ENCODE data around the gene AGAP1. TPM values are rescaled to one million over a fixed set of nuclear protein-coding genes. Genes with fewer than 3 reads are reported as not detected.
"Not testable (repeated sequence)": the region's sequence is repeated elsewhere in the genome, so short reads cannot be mapped to it uniquely, and the experiment has no call there.

The AGAP1 gene
- total and polyA plus RNA-seq, 2 donors = 1.7 to 3.0 TPM

DNA sequence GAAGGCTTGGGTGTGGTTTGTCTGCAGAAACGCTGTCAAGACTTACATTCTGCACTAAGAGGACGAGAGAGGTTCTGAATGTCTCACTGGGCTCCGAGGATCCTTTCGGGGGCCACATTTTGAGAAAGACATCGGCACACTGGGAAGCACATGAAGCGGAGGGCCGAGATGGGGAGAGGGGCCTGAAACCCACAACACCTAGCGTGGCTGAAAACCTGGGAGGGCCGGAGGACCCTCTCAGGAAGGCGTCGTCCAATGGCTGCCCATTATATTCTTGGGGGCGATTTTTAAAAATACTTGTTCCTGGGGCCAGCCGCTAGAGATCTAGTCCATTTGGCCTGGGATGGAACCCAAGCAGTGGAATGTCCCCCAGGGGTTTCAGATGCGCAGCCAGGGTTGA is 444.8 kb downstream of the AGAP1 start:
- WGBS = 91% methylated on average over 14 of the region's 14 CpGs
- Histone ChIP-seq H3K9me3 (ENCODE audit: control insufficient read depth in 2 of 2, insufficient read depth in 1 of 2, low read length in 1 of 2) (no peaks in the 10 kb centered on the region), H3K4me1 (ENCODE audit: control insufficient read depth in 2 of 2, insufficient read depth in 2 of 2, low read length in 2 of 2) (no peaks in the 10 kb centered on the region), H3K27ac (ENCODE audit: low read depth in 1 of 2, low read length in 1 of 2) (no peak overlapping the region), H3K4me3 (ENCODE audit: low read length in 2 of 2) (no peak overlapping the region), H3K27me3 (ENCODE audit: control insufficient read depth in 2 of 2, insufficient read depth in 1 of 2, low read length in 1 of 2) (no peaks in the 10 kb centered on the region), H3K36me3 (ENCODE audit: control insufficient read depth in 2 of 2, insufficient read depth in 2 of 2, low read length in 1 of 2) (no peaks in the 10 kb centered on the region)
- DNase-seq (ENCODE audit: low read depth in 6 of 9, low spot score in 9 of 9) = no peak

DNA sequence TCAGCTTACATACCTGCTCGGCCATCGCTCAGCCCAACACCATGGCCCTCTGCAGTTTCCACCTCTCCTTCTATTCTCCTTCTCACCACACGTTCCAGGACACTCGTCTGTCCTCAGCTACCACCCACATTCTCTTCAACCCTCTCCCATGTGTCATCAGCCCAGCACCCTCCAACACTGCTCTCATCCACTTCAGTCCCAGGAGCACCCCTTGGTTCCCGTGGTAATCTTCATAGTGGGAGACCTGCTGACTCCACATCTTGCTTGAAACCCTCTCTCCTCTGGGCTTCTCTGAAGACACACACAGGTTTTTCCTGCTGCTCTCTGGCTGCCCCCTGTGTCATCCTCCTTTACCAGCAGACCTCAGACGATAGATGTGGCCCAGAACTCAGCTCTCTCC is 445.6 kb downstream of the AGAP1 start:
- DNase-seq (ENCODE audit: low read depth in 6 of 9, low spot score in 9 of 9) = no peak
- H3K4me1 ChIP-seq (ENCODE audit: control insufficient read depth in 2 of 2, insufficient read depth in 2 of 2, low read length in 2 of 2) = no peaks in the 10 kb centered on the region
- 94% methylated on average over 6 of the region's 6 CpGs for WGBS
- no peaks in the 10 kb centered on the region for H3K9me3 ChIP-seq (ENCODE audit: control insufficient read depth in 2 of 2, insufficient read depth in 1 of 2, low read length in 1 of 2)
- H3K27ac ChIP-seq (ENCODE audit: low read depth in 1 of 2, low read length in 1 of 2) = no peak overlapping the region
- H3K36me3 ChIP-seq (ENCODE audit: control insufficient read depth in 2 of 2, insufficient read depth in 2 of 2, low read length in 1 of 2) = no peaks in the 10 kb centered on the region
- H3K27me3 ChIP-seq (ENCODE audit: control insufficient read depth in 2 of 2, insufficient read depth in 1 of 2, low read length in 1 of 2) = no peaks in the 10 kb centered on the region
- no peak overlapping the region for H3K4me3 ChIP-seq (ENCODE audit: low read length in 2 of 2)

GRCh38 chr2:235940330-235940729 is 446.5 kb downstream of the AGAP1 start:
- Histone ChIP-seq H3K4me3 (ENCODE audit: low read length in 2 of 2) (no peak overlapping the region), H3K27me3 (ENCODE audit: control insufficient read depth in 2 of 2, insufficient read depth in 1 of 2, low read length in 1 of 2) (no peaks in the 10 kb centered on the region), H3K36me3 (ENCODE audit: control insufficient read depth in 2 of 2, insufficient read depth in 2 of 2, low read length in 1 of 2) (no peaks in the 10 kb centered on the region), H3K9me3 (ENCODE audit: control insufficient read depth in 2 of 2, insufficient read depth in 1 of 2, low read length in 1 of 2) (no peaks in the 10 kb centered on the region), H3K27ac (ENCODE audit: low read depth in 1 of 2, low read length in 1 of 2) (no peak overlapping the region), H3K4me1 (ENCODE audit: control insufficient read depth in 2 of 2, insufficient read depth in 2 of 2, low read length in 2 of 2) (no peaks in the 10 kb centered on the region)
- 93% methylated on average over 8 of the region's 8 CpGs for WGBS
- DNase-seq (ENCODE audit: low read depth in 6 of 9, low spot score in 9 of 9) = no peak

GRCh38 chr2:235944591-235944990 is 450.7 kb downstream of the AGAP1 start:
- Histone ChIP-seq H3K9me3 (ENCODE audit: control insufficient read depth in 2 of 2, insufficient read depth in 1 of 2, low read length in 1 of 2) (no peaks in the 10 kb centered on the region), H3K4me1 (ENCODE audit: control insufficient read depth in 2 of 2, insufficient read depth in 2 of 2, low read length in 2 of 2) (no peaks in the 10 kb centered on the region), H3K4me3 (ENCODE audit: low read length in 2 of 2) (no peak overlapping the region), H3K27me3 (ENCODE audit: control insufficient read depth in 2 of 2, insufficient read depth in 1 of 2, low read length in 1 of 2) (peaks cover 0 to 2% of the 10 kb centered on the region in 2 donors), H3K27ac (ENCODE audit: low read depth in 1 of 2, low read length in 1 of 2) (no peak overlapping the region), H3K36me3 (ENCODE audit: control insufficient read depth in 2 of 2, insufficient read depth in 2 of 2, low read length in 1 of 2) (no peaks in the 10 kb centered on the region)
- 94% methylated on average over 10 of the region's 10 CpGs for WGBS
- no peak for DNase-seq (ENCODE audit: low read depth in 6 of 9, low spot score in 9 of 9)

DNA sequence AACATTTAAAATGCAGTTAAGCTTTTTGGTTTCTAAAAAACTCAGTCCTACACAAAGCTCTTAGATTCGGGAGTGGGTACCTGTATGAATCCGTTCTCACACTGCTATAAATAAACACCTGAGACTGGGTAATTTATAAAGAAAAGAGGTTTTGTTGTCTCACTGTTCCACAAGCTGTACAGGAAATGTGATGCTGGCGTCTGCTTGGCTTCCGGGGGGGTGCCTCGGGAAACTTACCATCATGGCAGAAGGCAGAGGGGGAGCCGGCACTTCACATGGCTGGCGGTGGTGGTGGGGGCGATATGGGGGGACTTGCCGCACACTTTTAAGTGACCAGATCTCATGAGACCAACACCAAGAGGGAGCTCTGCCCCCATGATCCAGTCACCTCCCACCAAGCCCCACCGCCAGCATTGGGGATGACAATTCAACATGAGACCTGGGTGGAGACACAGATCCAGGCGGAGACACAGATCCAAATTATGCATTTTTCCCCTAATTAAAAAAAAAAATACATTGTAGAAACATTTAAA is 451.8 kb downstream of the AGAP1 start:
- peak in 1 of 9 donors; percentile 27 for DNase-seq (ENCODE audit: low read depth in 6 of 9, low spot score in 9 of 9)

GRCh38 chr2:235946590-235946989 is 452.7 kb downstream of the AGAP1 start:
- Histone ChIP-seq H3K27ac (ENCODE audit: low read depth in 1 of 2, low read length in 1 of 2) (no peak overlapping the region), H3K27me3 (ENCODE audit: control insufficient read depth in 2 of 2, insufficient read depth in 1 of 2, low read length in 1 of 2) (peaks cover 0 to 10% of the 10 kb centered on the region in 2 donors), H3K9me3 (ENCODE audit: control insufficient read depth in 2 of 2, insufficient read depth in 1 of 2, low read length in 1 of 2) (no peaks in the 10 kb centered on the region), H3K36me3 (ENCODE audit: control insufficient read depth in 2 of 2, insufficient read depth in 2 of 2, low read length in 1 of 2) (no peaks in the 10 kb centered on the region), H3K4me3 (ENCODE audit: low read length in 2 of 2) (no peak overlapping the region), H3K4me1 (ENCODE audit: control insufficient read depth in 2 of 2, insufficient read depth in 2 of 2, low read length in 2 of 2) (peaks cover 3 to 5% of the 10 kb centered on the region in 2 donors)
- no peak for DNase-seq (ENCODE audit: low read depth in 6 of 9, low spot score in 9 of 9)
- WGBS = 96% methylated on average over 6 of the region's 6 CpGs

More for the DNA sequence above, 451.8 kb downstream of the AGAP1 start:
- Histone ChIP-seq H3K9me3 (ENCODE audit: control insufficient read depth in 2 of 2, insufficient read depth in 1 of 2, low read length in 1 of 2) (no peaks in the 10 kb centered on the region), H3K4me3 (ENCODE audit: low read length in 2 of 2) (no peak overlapping the region), H3K27me3 (ENCODE audit: control insufficient read depth in 2 of 2, insufficient read depth in 1 of 2, low read length in 1 of 2) (peaks cover 0 to 10% of the 10 kb centered on the region in 2 donors), H3K36me3 (ENCODE audit: control insufficient read depth in 2 of 2, insufficient read depth in 2 of 2, low read length in 1 of 2) (no peaks in the 10 kb centered on the region), H3K27ac (ENCODE audit: low read depth in 1 of 2, low read length in 1 of 2) (no peak overlapping the region), H3K4me1 (ENCODE audit: control insufficient read depth in 2 of 2, insufficient read depth in 2 of 2, low read length in 2 of 2) (no peaks in the 10 kb centered on the region)
- 73% methylated on average over 11 of the region's 11 CpGs for WGBS

GRCh38 chr2:235947055-235947454 is 453.2 kb downstream of the AGAP1 start:
- not testable (repeated sequence) for H3K9me3 ChIP-seq (ENCODE audit: control insufficient read depth in 2 of 2, insufficient read depth in 1 of 2, low read length in 1 of 2); H3K27me3 ChIP-seq (ENCODE audit: control insufficient read depth in 2 of 2, insufficient read depth in 1 of 2, low read length in 1 of 2); H3K36me3 ChIP-seq (ENCODE audit: control insufficient read depth in 2 of 2, insufficient read depth in 2 of 2, low read length in 1 of 2); H3K27ac ChIP-seq (ENCODE audit: low read depth in 1 of 2, low read length in 1 of 2); H3K4me1 ChIP-seq (ENCODE audit: control insufficient read depth in 2 of 2, insufficient read depth in 2 of 2, low read length in 2 of 2); DNase-seq (ENCODE audit: low read depth in 6 of 9, low spot score in 9 of 9); H3K4me3 ChIP-seq (ENCODE audit: low read length in 2 of 2)
- WGBS = 78% methylated on average over 6 of the region's 6 CpGs

DNA sequence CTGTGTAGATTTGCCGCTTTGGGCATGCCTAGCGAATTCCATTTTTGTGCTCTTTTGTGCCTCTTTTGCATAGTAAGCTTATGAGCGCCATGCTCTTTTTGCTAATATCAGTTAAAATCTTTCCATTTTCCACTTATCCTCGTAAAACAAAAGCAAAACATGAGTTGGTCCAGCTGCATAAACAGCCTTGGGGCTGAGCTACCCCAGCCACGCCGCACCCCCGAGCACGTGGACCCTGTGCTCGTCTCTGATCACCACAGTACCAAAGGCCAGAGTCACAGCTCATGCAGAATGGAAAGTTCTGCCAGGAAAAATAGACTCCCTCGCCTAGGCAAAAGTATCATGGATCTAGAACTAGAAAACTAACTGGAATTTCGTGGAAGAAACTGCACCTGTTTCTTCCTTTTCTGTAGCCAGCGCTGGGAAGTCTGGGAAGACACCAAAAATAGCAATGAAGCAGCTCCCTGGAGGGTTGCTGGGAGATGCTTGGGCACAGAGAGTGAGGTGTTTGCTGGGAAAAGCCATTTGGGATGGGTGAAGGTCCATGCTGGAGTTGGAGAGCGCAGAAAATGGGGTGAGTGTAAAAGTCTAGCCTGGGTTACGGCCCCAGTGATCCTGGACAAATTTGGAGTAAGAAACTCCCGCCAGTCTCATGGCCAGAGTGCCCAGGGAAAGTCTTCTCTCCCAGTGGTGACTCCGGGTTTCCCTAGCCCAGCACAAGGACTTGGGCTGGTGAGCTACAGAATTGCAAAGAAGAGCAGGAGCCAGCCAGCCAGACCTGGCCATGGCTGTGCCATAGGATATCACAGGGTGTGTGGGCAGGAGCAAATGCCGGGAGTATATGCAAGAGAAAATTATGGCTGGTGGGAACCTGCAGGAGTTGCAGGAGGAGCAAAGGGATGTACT is 456.0 kb downstream of the AGAP1 start:
- Histone ChIP-seq H3K27ac (ENCODE audit: low read depth in 1 of 2, low read length in 1 of 2) (no peak overlapping the region), H3K4me3 (ENCODE audit: low read length in 2 of 2) (no peak overlapping the region), H3K36me3 (ENCODE audit: control insufficient read depth in 2 of 2, insufficient read depth in 2 of 2, low read length in 1 of 2) (no peaks in the 10 kb centered on the region), H3K9me3 (ENCODE audit: control insufficient read depth in 2 of 2, insufficient read depth in 1 of 2, low read length in 1 of 2) (no peaks in the 10 kb centered on the region), H3K4me1 (ENCODE audit: control insufficient read depth in 2 of 2, insufficient read depth in 2 of 2, low read length in 2 of 2) (peaks cover 6% of the 10 kb centered on the region in 2 donors), H3K27me3 (ENCODE audit: control insufficient read depth in 2 of 2, insufficient read depth in 1 of 2, low read length in 1 of 2) (peaks cover 0 to 15% of the 10 kb centered on the region in 2 donors)
- no peak for DNase-seq (ENCODE audit: low read depth in 6 of 9, low spot score in 9 of 9)
- WGBS = 93% methylated on average over 17 of the region's 17 CpGs

DNA sequence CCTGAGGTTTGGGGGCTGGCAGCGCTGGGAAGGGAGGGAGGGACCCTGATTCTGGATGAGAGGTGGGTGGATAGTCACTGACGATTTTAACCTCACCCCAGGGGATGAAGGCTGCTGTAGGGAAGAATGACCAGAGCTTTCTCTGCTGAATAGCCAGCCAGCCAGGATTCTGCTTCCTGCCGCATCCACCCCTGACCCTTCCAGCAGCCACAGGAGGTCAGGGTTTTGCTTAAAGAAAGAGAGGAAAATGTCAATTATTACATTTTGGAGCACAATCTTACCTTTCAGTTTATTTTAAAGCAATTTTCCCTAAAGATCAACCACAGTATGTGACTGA is 456.6 kb downstream of the AGAP1 start:
- no peak for DNase-seq (ENCODE audit: low read depth in 6 of 9, low spot score in 9 of 9)
- WGBS = 61% methylated on average over 3 of the region's 3 CpGs
- H3K4me1 ChIP-seq (ENCODE audit: control insufficient read depth in 2 of 2, insufficient read depth in 2 of 2, low read length in 2 of 2) = peaks cover 6% of the 10 kb centered on the region in 2 donors
- no peak overlapping the region for H3K27ac ChIP-seq (ENCODE audit: low read depth in 1 of 2, low read length in 1 of 2)
- H3K27me3 ChIP-seq (ENCODE audit: control insufficient read depth in 2 of 2, insufficient read depth in 1 of 2, low read length in 1 of 2) = peaks cover 0 to 15% of the 10 kb centered on the region in 2 donors
- H3K36me3 ChIP-seq (ENCODE audit: control insufficient read depth in 2 of 2, insufficient read depth in 2 of 2, low read length in 1 of 2) = no peaks in the 10 kb centered on the region
- H3K9me3 ChIP-seq (ENCODE audit: control insufficient read depth in 2 of 2, insufficient read depth in 1 of 2, low read length in 1 of 2) = no peaks in the 10 kb centered on the region
- H3K4me3 ChIP-seq (ENCODE audit: low read length in 2 of 2) = no peak overlapping the region
